C1 segment of cervical spinal cord (tissue), 14 donors: ENCODE results near the gene ODC1.
"Not testable (repeated sequence)": the region's sequence is repeated elsewhere in the genome, so short reads cannot be mapped to it uniquely, and the experiment has no call there.

Experiments
- DNase-seq, 14 donors: peaks; one replicate each; lab custom pipeline; 2025; lab: John Stamatoyannopoulos, UW

Gene ODC1

DNA sequence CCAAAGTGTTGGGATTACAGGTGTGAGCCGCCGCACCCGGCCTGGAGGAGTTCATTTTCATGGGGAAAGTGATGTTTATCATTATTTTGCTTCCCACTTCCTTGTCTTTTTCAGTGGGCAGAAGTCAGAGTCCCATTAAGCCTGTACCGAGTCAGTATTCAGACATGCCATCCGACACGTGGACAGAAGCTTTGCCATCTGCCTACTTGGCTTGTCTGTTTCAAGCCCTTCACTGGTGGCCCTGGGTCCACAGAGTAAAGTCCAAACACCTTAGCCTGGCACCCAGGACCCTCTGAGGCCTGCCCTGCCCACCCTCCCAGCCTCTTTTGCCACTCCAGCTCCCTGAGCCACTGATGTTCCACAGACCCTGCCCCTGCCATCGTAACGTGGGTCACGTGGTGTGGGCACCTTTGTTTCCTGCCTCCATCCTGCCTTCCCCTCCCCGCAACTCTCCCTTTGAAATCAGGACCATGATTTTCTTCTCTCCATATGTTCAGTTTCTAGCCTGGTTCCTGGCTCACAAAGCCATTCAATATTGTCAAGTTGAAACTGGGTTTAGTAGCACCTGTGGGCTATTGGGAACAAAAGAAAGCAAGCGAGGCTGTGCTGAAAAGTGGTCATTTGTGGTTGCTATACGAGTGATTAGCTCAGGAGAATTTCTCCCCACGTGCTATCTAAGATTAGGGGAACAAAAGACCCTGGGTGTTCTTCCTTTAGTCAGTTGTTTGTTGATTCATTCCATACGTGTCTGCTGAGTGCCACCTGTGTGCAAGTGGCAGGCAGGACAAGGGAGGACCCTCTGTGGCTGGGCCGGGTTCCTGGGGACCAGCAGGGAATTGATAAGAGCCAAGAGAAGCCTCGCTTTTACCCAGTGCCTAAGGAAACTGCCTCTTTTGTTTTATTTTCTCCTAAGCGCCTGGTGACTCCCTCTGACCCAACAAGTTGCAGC lies 5.1 kb upstream of the ODC1 start:
- peak in 1 of 14 donors; percentile 77 for DNase-seq

DNA sequence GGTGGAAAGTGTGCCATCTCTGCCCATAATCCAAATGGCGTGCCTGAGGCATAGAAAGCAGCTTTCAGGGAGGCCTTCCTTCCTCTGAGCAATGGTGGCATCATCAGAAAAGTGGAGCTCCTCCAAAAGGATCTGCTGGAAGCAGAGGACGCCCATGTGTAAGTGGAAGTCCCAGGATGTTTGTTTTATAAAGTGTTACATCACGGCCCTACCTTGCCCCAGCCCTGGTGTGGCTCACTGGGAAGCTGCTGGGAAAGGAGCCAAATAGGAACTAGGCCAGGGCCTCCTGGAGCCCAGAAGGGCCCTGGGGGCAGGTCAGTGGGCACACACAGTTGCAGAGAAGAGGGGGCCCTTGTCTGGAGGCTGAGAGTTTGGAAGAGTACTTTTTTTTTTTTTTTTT lies 4.2 kb upstream of the ODC1 start:
- DNase-seq: no peak

DNA sequence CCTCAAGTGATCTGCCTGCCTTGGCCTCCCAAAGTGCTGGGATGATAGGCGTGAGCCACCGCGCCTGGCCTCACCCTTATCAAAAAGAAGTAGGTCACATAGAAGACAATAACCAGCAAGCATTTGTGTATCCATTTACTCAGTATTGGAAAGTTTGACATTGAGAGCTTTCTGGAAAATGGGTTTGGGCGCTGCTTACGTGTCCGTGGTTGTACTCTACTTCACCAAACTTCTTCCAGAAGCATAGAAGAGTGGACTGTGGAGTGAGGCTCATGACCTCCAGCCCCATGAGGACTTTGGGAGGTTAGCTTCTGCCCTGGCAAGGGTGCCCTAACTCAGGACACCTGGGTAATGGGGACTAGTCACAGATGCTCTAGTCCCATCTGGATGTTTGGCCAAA lies 3.7 kb upstream of the ODC1 start:
- no peak for DNase-seq

DNA sequence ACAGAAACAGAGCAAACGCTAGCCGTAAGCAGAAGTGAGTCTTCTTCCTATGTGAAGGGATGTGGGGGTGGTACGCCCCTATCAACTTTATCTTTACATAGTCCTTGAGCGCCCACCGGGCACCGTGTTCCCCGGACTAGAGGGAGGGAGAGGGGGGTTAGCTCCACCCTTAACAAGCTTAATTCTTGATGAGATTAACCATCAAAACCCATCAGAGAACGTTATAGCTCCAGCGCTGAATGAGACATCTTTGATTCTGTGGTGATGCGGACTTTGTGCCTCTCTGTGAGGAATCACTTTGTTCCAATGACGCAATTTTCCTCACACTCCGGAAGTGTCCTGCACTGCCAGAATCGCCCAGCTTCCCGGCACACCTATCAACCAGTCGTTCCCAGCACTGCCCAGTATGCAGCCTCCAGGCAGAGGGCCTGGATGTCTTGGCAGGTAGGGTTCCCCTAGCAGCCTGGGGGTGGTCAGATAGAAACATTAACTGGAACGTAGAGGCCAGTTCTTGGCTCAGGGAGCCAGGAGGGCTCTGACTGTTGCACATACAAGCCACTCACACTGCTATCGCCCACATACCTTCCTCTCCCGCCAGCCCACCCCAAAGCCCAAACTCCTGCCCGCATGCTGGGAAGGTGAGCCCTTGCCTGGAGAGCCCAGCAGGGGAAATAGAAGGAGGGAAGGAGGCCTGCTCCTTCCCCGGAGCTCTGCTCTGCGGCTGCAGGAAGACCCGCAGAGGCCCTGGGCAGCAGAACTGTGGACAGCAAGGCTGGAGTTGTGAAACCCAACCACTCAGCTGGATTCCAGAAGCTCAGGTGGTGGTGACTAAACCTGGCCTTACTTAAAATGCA lies 1.9 kb upstream of the ODC1 start:
- DNase-seq: peak in 1 of 14 donors; percentile 16

DNA sequence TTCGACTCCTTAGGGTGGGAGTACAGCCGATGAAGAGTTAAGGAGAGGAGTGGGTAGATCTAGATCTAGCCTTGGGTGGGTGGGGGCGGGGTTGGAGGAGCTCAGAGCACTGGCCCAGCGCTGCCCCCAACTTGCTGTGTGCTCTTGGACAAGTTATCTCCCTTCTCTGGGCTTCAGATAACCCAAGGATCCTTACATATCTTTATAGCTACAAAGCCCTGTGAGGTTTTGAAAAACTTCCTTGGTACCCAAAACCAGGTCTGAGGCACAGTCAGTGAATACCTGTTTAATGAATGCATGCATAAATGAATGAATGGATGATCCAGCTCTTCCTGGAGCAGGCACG lies 1.3 kb upstream of the ODC1 start:
- no peak for DNase-seq

DNA sequence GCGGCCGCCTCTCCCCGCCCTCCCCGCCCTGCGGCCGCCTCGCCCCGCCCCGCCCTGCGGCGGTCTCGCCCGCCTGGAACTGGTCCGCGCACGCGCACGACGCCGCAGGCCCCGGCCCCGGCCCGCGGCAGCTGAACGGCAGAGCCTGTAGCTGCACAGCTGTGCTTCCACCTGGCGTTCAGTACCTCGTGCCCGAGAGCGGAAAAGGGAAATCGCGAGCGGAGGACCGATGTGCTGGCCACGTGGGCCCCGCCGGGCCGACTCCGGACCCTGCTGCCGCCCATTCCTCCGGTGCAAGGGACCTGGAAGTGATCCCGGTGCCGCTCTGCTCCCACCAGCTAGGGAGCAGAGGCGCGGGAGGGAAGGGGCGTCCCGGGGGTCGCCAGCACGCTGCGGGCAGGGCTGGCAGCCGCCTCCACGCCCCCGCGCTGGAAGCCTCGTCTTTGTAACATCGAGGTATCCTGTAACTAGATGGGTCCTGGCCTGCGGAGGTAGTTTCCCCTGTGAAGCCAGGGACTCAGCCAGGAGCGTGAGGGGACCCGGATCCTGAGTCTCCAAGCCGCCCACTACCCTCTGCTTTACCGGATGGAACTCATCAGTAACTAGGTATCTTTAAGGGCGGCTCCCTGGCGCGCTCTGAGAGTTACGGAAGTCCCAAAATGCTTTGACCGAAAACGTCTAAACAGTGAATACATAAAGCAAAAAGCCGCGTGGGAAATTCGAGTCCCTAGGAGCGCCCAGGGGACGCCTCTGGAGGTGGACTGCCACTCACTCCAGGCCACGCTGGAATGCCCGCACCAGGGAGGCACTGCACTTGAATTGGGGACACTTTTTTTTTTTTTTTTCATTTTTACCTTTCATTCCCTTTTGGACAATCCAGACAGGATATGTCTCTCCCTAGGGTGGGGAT lies 704 bp upstream of the ODC1 start:
- DNase-seq: peak in 10 of 14 donors; percentile 80 to 98 (median 94)

DNA sequence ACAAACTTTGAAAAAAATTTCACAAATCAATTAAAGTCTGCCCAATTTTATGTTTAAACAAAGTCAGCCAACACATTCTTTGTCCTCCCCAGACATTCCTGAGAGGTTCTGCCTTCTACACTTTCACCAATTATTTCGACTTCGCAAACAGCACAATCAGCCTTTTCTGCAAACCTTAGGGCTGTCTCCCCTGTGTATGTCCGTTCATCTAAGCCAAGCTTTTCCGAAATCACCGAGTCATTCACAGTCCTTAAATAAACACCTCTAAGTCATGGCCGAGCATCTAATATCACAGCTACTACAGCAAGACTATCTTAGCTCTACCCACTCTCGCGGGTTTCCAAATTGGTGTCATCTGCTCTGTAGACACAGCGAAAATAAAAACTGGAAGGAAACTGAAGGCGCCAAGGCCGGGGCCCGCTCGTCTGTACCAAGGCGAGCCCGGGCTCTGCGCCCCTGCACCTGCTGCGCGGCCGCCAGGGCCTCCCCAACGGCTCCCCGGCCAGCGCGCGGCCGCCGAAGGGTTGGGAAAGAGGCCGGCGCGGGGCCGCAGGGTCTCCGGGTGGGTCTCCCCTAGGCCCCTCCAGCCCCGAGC lies 730 bp downstream of the ODC1 start:
- DNase-seq: peak in 6 of 14 donors; percentile 56 to 77 (median 68)

DNA sequence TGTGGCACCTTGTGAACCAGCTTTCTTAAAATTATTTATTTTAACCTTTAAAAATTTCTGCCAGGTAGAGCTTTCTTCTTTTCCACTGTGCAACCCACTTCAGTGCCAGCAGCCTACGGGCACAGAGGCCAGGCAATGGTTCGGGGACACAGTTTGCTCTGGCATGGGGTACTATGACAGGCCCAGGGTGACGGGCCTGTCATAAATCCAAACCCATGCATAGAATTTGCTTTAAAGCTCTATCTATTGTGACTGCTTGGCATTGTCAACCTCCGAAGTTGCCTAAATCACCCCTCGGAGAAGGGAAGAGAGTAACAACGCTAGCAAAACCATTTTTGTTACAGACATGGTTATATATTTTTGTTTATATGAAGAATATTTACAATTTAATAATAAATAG lies 1.5 kb downstream of the ODC1 start:
- no peak for DNase-seq

DNA sequence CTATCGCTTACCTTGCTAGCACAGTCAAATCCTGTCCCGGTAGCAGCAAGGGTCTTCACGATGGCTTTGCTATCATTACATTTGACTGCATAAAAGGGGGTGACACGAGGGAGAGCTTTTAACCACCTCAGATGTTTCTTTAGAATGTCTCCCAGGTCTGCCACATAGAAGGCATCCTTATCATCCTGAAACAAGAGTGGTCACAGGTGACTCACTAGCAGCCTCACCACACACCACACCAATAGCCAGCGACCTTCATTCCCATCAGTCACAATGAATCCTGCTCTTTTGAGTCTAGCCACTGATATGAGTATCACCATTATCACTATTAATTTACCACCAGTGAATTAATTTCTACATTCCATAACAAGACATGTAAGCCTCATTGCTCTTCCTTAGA lies 3.7 kb downstream of the ODC1 start:
- DNase-seq: no peak

DNA sequence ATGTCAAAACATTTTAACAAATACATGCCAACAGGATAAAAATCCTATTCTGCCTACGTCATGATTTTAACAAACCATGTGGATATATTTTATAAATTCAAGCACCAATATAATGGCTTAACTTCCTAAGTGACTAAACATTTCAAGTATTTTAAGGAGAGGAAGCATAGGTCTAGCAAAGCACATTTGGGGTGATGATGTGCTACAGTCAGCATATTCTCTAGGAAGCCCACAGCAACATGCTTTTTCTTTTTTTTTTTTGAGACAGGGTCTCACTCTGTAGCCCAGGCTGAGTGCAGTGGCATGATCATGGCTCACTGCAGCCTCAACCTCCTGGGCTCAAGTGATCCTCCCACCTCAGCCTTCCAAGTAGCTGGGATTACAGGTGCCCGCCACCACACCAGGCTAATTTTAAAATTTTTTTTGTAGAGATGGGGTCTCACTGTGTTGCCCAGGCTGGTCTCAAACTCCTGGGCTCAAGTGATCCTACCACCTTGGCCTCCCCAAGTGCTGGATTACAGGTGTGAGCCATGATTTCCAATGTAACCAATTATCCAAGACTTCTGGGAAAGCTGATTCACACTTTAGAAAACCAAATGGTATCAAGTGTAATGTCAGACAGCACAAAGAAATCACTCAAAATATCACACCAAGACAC lies 5.5 kb downstream of the ODC1 start:
- DNase-seq: not testable (repeated sequence)

DNA sequence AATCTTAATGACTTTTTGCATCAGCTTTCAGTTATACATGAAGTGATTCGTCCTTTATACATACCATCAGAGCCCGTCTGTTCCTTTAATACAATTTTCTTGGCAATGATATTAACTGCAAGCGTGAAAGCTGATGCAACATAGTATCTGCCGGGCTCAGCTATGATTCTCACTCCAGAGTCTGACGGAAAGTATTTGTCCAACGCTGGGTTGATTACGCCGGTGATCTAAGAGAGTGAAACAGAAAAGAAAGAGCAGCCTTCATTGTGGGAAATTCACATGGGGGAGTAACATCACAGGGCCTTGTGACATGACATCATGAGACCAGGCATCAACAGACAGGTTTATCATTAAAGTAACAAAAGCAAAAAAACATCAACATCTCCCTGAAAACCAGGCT lies 6.2 kb downstream of the ODC1 start:
- DNase-seq: no peak

DNA sequence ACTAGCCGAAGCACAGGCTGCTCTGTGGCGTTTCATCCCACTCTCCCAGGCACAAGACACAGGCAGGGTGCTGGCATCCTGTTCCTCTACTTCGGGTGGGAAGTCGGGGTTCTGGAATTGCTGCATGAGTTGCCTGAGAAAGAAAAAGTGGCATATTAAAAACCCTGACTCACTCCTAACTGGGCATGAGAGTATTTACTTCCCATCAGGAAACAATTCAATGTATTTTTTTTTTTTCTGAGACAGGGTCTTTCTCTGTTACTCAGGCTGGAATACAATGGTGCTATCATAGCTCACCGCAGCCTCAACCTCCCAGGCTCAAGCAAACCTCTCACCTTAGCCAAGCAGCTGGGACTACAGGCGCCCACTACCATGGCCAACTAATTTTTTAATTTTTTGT lies 7.4 kb downstream of the ODC1 start:
- no peak for DNase-seq

DNA sequence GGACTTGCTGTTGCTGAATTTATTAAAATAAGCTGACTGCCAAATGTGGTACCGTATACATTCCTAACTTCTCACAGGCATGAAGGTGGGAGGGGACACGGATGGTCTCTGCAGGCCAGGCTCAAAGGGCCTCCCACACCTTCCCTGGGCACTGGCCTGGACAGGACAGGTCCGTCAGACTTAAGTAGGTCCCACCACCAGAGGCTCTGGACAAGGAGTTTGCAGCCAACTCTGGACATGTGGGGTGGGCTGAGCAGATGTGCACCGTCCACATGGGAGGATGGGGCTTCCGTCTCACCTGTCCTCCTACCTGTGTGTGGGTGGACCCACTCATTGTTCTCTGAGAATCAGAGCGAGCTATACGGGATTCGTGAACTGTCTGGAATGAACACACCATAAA lies 8.2 kb downstream of the ODC1 start:
- no peak for DNase-seq

DNA sequence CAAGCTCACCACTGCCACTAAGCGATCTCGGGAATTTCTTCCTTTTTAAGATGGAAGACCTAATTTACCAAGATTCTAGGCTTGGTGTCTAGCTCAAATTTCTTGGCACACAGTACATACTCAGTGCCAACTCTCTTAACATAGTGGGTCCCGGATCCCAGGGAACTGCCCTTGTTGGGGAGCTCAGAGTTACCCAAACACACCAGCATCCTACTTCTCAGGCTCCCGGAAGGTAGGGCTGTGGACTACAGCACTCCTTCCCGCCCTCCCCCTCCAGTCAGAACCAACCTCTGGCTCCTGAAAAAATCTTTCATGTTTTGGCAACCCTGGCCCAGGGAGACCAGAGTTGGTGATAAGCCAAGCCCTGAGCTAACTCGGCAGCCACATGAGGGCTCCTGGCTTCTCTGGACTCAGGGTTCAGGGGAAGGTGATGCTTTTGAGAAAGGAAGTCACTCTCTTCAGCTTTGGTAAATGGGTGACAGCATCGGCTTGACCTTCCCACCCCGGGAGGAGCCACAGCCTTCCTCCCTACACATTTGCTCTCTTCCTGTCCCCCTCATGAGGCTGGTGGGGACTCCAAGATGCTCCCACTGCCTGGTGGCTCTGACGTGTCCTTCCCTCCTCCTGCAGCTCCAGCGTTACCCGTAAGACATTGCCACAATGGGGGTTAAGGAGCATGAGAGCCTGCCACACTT lies 8.8 kb downstream of the ODC1 start:
- DNase-seq: no peak

DNA sequence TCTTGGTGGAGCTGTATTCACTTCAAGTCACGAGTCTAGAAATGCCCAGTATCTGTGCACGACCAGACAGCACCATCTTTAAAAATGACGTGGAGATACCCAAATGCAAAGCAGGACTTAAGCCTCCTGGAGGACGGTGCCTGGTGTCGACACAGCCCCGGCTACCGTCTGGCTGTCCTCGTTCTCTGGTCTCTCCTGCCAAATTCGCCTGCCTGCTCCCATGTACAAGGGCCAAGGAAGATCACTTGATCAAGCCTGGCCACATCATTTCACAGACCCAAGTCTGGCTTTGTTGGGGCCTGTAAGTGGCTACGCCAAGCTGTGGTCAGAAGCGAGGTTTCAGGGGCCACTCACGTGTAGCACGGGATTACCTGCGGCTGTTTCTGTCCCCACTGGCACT lies 9.4 kb downstream of the ODC1 start:
- peak in 1 of 14 donors; percentile 5 for DNase-seq

DNA sequence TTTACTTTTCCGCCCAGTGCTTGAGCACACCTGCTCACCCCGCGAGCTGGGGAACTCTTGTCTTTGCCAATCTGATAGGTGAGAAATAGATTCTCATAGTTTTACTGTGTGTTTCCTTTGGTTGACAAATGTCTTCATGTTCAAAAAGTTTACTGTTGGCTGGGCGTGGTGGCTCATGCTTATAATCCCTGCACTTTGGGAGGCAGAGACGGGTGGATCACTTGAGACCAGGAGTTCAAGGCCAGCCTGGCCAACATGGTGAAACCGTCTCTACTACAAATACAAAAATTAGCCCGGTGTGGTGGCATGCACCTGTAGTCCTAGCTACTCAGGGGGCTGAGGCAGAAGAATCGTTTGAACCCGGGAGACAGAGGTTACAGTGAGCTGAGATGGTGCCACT lies 10.3 kb downstream of the ODC1 start:
- DNase-seq: no peak

DNA sequence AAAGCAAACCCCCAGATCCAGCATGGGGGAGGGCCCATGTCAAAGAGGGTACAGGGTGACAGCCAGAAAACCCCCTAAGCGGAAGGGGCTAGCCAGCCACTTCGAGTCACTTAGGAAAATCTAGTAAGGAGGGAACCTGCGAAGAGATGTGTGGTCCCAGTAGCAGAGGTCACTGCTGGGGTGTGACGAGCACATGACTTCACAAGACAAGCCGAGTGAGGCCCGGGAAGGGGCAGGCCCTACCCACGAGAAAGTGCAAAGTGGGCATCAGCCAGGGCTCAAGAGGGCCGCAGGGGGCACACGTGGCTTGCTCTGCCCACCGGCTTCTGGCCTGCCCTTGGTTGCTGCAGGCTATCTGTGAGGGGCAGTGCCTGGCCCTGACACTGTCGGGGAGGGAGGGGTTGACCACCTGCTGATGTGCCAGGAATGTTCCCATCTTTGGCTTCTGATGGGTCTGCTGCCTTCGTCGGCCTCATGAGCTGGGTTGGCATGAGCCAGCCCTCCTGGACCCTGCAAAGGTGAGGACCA lies 11.5 kb downstream of the ODC1 start:
- no peak for DNase-seq

DNA sequence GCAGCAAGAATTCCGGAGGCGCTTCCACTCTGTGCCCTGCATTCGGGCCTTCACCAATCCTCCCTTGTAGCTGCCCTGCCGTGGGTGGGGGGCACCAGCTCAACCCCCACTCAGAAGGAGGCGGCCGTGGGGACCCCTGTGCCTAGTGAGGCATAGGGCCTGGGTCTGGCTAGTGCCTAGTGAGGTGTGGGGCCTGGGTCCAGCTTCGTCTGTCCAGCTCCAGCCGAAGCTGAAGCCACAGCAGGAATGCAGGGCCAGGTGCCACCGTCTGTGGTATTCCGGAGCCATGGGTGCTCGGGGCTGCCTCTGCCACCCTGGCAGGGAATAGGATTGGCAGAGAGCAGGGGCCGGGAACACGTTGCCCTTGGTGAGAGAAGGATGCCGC lies 12.3 kb downstream of the ODC1 start:
- DNase-seq: no peak

DNA sequence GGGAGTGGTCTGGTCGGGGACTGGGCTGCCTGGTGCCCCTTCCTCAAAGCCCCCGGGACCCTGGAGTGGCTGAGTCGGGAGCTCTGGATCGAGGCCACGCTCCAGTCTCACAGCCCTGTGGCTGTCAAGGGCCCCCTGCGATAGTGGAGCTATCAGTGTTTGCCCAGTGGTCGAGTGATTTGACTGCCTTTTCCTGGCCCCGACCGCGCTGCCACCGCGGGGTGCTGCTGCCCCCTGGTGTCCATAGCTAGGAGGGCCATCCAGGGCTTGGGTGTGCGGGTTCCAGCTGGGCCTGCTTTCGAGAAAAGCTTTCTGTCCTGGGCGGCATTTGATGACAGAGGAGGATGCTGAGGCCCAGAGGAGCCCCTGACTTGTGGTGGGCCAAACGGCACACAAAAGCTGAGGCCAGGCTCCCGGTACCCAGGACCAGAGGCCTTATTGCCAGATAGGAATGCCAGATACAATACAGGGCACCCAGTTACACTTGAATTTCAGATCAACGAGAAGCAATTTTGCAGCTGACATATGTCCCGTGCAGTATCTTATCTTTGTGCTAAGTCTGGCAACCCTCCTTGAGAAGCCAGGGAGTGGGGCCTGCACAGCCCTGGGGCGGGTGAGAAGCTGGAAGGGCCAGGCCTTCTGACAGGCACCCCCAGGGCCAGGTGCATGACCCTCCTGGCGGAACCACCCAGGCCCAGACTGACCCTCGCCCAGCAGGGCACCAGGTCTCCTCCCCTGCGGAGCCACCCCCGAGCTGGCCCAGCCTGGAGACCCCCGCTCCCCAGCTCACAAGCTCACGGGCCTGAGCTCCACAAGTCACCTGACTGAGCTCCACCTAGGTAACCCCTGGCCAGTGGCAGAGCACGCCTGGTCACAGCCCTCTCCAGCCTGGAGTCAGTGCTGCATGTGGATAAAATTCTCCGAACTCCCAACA lies 13.0 kb downstream of the ODC1 start:
- DNase-seq: peak in 12 of 14 donors; percentile 16 to 82 (median 39)
